GM19238 (cell line): ENCODE data around the gene RPL27A.
"Not testable (repeated sequence)": the region's sequence is repeated elsewhere in the genome, so short reads cannot be mapped to it uniquely, and the experiment has no call there.

Experiments
- DNase-seq: peaks from one replicate; pipeline ENCODE4 v3.0.0; 2011; ENCODE audit warnings: low spot score; ENCODE audit not compliant: insufficient read length

The RPL27A gene

GRCh38 chr11:8682303-8683114 is at the start of gene RPL27A, which contains the start of gene TRIM66:
RPL27A (plus strand) TSS chr11:8682792; CDS start chr11:8682814, 22 bp downstream.
TRIM66 (minus strand) TSS chr11:8682665; CDS start chr11:8672274, 10,391 bp downstream.
- DNase-seq = peak; percentile 68

DNA sequence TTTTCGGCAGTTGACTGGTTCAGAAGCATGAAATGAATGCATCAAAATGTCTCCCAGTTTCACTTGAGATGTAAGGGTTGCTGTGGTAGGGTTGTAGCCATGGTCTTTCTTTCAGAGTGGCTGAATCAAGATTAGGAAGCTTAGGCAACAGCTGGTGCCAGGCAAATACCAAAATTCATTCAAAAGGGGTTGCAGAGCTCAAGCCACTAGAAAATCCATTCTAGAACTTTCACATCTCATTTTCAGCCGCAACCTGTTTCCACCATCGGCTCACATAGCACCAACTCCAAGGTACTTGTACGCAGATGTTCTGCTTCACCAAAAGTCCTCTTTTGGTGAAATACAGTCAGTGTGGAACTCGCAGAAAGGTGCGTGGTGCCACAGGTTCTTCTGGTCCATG is 48.1 kb upstream of the RPL27A start:
- no peak for DNase-seq

GRCh38 chr11:8636127-8636526 is 46.5 kb upstream of the RPL27A start:
- no peak for DNase-seq

DNA sequence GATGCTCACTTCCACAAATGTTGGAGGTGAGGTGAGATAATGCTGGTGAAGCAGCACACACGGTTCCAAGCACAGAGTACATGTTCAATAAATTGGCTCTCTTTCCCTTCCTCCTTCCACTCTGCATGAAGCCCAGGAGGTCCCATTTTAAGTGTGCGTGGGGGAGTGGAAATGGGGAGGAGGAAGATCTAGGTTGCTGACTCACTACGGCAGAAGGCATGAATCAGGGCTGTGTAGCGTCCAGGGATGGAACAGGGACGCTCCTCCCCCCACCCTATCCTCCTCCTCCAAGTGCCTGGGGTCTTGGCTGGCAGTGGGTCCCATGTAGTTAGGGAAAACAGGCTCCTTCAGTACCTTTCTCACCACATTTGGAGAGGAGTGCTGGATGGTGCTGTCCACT is 44.3 kb upstream of the RPL27A start:
- no peak for DNase-seq

GRCh38 chr11:8639655-8640054 is 42.9 kb upstream of the RPL27A start:
- DNase-seq = no peak

- no peak for DNase-seq
Observed at GRCh38 chr11:8640267-8640906, 42.2 kb upstream of the RPL27A start.

GRCh38 chr11:8641332-8641731 is 41.3 kb upstream of the RPL27A start:
- no peak for DNase-seq

GRCh38 chr11:8642196-8642841 is 40.3 kb upstream of the RPL27A start:
- DNase-seq = no peak

DNA sequence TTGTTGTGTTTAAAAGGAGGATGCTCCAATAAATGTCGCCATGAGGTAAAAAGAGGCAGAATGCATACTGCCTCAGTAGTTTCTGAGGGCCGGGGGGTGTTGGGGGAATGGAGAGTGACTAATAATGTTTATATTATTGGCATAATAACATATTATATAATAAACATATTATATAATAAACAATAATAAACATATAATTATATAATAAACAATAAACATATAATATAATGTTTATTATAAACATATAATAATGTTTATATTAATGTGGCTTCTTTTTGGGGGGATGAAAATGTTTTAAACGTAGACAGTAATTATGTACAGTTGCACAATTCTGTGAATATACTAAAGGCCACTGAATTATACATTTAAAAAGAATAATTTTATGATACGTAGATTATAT is 35.7 kb upstream of the RPL27A start:
- no peak for DNase-seq

GRCh38 chr11:8649361-8649760 is 33.2 kb upstream of the RPL27A start:
- no peak for DNase-seq

DNA sequence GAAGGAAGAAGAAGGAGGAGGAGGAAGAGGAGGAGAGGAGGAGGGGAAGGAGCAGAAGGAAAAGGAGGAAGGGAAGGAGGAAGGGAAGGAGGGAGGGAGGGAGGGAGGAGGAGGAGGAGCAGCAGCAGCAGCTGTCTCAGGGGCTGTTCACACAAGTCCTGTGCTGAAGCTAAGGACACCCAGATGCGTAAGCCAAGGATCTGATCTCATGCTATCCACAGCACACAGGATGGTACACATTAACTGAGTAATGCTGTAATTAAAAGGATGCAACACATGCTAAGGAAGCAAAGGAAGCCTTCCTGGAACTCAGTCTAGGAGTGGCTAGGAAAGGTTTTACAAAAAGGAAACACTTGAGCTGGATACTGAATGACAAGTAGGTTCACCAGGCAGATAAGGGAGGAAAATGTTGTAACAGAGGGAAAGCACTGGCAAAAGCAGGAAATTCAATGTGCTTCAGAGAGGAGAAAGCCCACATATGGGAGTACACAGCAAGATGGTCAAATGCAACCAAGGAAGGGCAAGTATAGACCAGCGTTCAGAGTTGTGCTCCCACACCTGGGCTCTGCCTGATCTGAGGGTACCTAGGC is 32.1 kb upstream of the RPL27A start:
- no peak for DNase-seq

GRCh38 chr11:8652140-8652539 is 30.5 kb upstream of the RPL27A start:
- DNase-seq = no peak

GRCh38 chr11:8654503-8654902 is 28.1 kb upstream of the RPL27A start:
- DNase-seq = no peak

DNA sequence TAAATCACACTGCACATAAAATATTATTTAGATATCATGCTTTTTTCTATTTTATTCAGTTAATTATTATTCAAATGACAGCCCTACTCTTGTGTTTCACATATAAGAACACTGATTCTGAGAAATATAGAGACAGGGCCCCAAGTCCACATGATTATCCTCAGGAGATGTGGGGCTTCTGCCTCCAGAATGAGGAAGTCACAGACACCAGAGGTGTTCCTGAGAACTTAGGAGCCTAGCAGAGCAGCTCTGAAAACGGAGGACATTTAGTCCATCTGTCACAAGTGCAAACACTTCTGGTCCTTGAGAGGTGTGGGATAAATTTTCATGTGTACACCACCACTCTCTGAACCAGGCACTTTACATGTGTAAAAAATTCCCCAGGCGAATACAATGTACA is 26.3 kb upstream of the RPL27A start:
- no peak for DNase-seq

GRCh38 chr11:8658321-8659057 is 24.1 kb upstream of the RPL27A start:
- DNase-seq = no peak

DNA sequence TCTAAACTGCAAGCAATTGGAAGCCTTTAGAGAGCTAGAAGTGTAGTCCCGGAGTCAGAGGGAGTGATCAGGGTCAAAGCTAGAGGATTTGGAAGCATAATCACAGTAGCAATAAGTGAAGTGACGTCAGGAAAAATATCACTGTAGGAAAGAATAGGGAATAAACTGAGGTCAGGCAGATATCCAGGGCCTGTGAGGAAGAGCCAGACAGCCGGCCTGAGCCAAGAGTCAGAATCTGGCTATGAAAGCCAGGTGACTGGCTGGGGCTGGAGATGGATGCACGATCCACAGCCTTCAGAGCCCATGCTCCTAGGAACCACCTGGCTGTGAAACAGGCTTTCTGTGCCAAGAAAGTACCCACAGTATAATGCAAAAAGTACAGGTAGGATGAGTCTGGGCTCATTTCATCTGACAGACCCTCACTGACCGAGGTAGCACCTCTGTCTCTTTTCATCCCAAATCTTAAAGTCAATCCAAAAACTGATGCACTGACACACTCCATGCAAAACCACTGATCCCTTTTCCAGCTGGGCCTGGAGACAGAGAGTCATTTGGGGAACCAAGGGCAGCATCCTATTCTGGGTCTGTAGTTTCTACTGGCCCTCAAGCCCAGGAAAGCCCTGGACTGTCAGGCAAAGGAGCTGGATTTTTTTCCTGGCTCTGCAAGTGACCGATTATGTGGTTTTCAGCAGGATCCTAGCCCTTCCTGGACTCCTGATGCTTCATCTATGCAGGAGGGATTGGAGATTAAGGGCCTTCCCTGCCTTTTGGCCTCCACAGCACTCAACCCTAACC is 21.4 kb upstream of the RPL27A start:
- DNase-seq = no peak

GRCh38 chr11:8665222-8665621 is 17.4 kb upstream of the RPL27A start:
- no peak for DNase-seq

DNA sequence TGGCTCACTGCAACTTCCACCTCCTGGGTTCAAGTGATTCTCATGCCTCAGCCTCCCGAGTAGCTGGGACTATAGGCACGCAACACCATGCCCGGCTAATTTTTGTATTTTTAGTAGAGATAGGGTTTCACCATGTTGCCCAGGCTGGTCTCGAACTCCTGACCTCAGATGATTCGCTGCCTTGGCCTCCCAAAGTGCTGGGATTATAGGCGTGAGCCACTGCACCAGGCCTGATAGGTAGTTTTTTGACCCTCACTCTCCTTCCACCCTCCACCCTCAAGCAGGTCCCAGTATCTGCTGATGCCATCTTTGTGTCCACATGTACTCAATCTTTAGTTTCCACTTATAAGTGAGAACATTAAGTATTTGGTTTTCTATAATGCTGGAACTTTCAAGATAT is 12.5 kb upstream of the RPL27A start:
- DNase-seq = not testable (repeated sequence)

DNA sequence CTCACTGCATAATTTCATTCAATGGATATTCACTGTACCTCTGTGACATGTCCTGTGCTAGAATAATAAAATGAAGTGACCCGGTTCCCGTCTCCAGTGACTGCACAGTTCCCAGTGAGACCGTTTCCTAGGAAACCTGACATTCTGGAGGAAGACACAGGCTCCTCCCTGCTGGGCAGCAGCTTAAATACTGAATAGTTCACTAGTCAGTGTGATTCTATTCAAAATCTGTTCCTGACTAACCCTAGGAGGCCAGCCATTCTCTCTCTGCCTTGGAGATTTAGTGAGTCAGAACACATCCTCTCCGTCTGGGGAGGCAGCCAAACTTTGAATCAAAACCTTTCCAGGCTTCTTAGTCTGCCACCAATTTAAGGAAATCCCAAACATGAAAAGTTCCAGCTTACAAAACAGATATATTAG is 11.4 kb upstream of the RPL27A start:
- DNase-seq = no peak

DNA sequence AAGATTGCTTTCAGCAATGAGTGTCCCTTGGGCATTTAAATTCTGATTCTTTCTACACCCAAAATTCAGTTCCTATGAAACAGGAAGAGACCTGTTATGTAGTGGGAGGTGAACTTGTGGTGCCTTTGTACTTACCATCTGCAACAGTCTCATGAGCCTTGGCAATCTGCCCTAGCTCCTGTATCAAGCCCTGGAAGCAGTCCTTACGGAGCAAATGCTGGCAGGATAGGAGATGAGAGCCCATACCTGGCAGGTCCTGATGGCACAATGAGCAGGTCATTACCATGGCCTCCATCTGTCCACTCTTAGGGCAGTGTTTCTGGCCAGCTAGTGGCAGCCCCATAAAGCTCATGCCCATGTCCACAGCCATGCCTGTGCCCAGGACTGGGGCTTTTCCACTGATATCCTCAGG is 10.9 kb upstream of the RPL27A start:
- DNase-seq = no peak
